ENCODE data around the gene WASL.

WASL gene

DNA sequence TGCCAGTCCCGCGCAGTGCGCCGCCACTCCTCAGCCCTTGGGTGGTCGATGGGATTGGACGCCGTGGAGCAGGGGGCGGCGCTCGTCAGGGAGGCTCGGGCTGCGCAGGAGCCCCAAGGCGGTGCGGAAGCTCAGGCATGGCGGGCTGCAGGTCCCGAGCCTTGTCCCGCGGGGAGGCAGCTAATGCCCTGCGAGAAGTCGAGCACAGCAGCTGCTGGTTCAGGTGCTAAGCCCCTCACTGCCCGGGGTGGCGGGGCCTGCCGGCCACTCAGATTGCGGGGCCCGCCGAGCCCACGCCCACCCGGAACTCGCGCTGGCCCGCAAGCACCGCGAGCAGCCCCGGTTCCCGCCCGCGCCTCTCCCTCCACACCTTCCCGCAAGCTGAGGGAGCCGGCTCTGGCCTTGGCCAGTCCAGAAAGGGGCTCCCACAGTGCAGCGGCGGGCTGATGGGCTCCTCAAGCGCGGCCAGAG, 14.4 kb upstream of the WASL start:
- Histone ChIP-seq H3K36me3 (ENCODE audit: control insufficient read depth, low read depth, low read length) (no peaks in the 10 kb centered on the region), H3K4me3 (ENCODE audit: low read length) (no peak overlapping the region), H3K9ac (ENCODE audit: low read length) (no peak overlapping the region), H3K27me3 (ENCODE audit: control insufficient read depth, insufficient read depth, low read length) (no peaks in the 10 kb centered on the region), H3K9me3 (ENCODE audit: control insufficient read depth, low read depth, low read length) (no peaks in the 10 kb centered on the region), H3K27ac (ENCODE audit: low read length) (no peak overlapping the region), H3K4me1 (ENCODE audit: control insufficient read depth, low read depth, low read length) (peaks cover 3% of the 10 kb centered on the region)

DNA sequence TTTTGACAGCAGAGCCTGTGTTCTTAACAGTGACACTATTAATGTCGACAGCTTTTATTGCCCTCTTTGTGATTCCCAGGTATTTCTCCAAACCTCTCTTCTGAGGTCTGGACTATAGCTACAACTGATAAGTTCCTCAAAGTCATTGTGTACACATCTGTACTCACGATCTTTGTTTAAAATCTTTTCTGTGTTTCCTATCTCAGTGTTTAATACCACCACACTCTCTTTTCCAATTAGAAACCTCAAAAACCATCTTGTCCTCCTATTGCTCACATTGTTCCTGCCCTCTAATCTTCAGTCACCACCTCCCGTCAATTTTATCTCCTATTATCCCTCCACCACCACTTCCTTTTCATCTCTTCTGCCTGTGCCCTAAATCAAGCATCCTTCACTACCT, 12.9 kb upstream of the WASL start:
- Histone ChIP-seq H3K9ac (ENCODE audit: low read length) (no peak overlapping the region), H3K27me3 (ENCODE audit: control insufficient read depth, insufficient read depth, low read length) (no peaks in the 10 kb centered on the region), H3K4me3 (ENCODE audit: low read length) (no peak overlapping the region), H3K4me1 (ENCODE audit: control insufficient read depth, low read depth, low read length) (no peaks in the 10 kb centered on the region), H3K27ac (ENCODE audit: low read length) (no peak overlapping the region), H3K36me3 (ENCODE audit: control insufficient read depth, low read depth, low read length) (no peaks in the 10 kb centered on the region), H3K9me3 (ENCODE audit: control insufficient read depth, low read depth, low read length) (no peaks in the 10 kb centered on the region)

DNA sequence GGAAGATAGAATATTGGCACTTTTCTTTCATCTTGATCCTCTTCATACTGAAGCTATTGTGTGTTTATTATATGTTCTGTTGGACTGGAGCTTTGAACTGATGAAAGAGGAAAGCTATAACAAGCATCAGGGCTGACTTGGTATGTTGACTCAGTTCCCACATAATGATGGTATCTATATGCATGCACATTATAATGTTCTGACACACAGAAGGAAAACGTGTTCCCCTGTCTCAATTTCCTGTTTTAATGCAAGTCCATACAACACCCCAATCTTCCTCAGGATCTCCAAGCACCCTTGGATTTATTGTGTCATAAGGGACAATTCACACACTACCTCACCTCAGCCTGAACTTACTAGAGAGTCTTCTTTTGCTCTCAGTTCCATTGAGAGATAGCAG, 8.3 kb upstream of the WASL start:
- H3K36me3 ChIP-seq (ENCODE audit: control insufficient read depth, low read depth, low read length): no peaks in the 10 kb centered on the region
- H3K9me3 ChIP-seq (ENCODE audit: control insufficient read depth, low read depth, low read length): no peaks in the 10 kb centered on the region
- H3K4me1 ChIP-seq (ENCODE audit: control insufficient read depth, low read depth, low read length): peaks cover 7% of the 10 kb centered on the region
- H3K9ac ChIP-seq (ENCODE audit: low read length): no peak overlapping the region
- H3K4me3 ChIP-seq (ENCODE audit: low read length): no peak overlapping the region
- no peaks in the 10 kb centered on the region for H3K27me3 ChIP-seq (ENCODE audit: control insufficient read depth, insufficient read depth, low read length)
- H3K27ac ChIP-seq (ENCODE audit: low read length): no peak overlapping the region

DNA sequence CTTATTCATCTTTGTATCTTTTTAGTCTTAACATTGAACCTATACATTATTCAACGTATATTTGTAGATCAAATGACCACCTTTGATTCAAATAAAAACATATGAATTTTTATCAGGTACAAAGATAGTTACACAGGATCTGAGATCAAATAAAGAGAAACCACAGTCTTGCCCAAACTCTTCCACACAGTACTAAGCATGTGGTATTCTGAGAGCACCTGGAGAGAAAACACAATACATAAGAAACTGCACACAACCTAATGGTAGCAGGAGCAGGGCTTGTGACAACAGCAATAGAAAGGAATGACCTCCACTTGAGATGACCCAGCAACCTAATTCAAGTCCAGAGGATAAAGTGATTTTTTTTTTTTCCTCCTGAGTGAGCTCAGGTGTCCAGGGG, 6.5 kb upstream of the WASL start:
- H3K27ac ChIP-seq (ENCODE audit: low read length): no peak overlapping the region
- H3K4me1 ChIP-seq (ENCODE audit: control insufficient read depth, low read depth, low read length): peaks cover 20% of the 10 kb centered on the region

DNA sequence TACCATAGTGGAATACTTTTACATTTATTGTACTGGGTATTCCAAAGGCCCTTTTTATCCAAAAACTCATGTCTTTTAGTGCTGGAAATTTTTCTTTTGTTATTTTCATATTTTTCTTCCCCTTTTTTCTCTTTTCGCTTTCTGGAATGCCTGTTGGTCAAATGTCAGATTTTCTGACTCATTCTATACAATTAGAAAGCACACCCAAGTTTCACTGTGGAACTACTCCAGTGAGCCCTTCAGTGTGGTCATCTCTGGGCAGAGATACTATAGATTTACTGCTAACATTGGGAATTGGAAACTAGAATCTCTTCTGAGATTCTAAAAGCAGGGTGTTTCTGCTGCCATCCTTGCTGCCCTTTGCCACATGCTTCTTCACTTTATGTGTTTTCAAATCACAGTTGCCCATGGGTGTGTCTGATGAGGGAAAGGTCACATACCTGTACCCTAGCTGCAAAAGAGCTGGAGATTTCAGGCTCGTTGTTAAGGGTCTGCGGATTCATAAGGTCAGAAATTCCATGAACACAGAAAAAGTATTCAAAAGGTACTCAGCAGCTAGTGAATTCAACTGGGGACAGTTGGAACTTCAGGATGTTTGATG, 5.6 kb upstream of the WASL start:
- no peaks in the 10 kb centered on the region for H3K9me3 ChIP-seq (ENCODE audit: control insufficient read depth, low read depth, low read length)
- H3K9ac ChIP-seq (ENCODE audit: low read length): no peak overlapping the region
- H3K4me1 ChIP-seq (ENCODE audit: control insufficient read depth, low read depth, low read length): peaks cover 23% of the 10 kb centered on the region
- H3K36me3 ChIP-seq (ENCODE audit: control insufficient read depth, low read depth, low read length): no peaks in the 10 kb centered on the region
- H3K27ac ChIP-seq (ENCODE audit: low read length): no peak overlapping the region
- H3K27me3 ChIP-seq (ENCODE audit: control insufficient read depth, insufficient read depth, low read length): no peaks in the 10 kb centered on the region
- no peak overlapping the region for H3K4me3 ChIP-seq (ENCODE audit: low read length)

More for the DNA sequence above, 6.5 kb upstream of the WASL start:
- no peak overlapping the region for H3K9ac ChIP-seq (ENCODE audit: low read length)
- H3K36me3 ChIP-seq (ENCODE audit: control insufficient read depth, low read depth, low read length): no peaks in the 10 kb centered on the region
- H3K9me3 ChIP-seq (ENCODE audit: control insufficient read depth, low read depth, low read length): no peaks in the 10 kb centered on the region
- H3K4me3 ChIP-seq (ENCODE audit: low read length): no peak overlapping the region
- H3K27me3 ChIP-seq (ENCODE audit: control insufficient read depth, insufficient read depth, low read length): no peaks in the 10 kb centered on the region

DNA sequence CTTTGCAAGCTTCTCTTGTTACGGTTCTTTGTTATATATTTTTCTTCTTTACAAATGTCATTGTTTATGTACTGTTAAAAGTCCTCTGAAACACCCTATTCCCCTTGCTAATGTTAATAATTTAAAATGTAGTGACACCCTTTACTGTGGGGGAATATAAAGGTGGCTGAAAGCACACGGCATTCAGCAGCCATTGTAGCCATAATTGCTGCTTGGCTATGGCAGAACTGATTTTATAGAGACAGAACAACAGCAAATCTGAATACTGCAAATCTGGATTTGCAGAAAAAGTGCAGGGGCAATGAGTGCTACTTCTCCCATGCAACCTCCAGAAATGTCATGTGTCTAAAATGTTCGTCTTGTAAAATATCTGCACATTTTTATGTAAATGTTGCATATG, 3.7 kb upstream of the WASL start:
- no peak overlapping the region for H3K9ac ChIP-seq (ENCODE audit: low read length)
- H3K9me3 ChIP-seq (ENCODE audit: control insufficient read depth, low read depth, low read length): no peaks in the 10 kb centered on the region
- H3K36me3 ChIP-seq (ENCODE audit: control insufficient read depth, low read depth, low read length): no peaks in the 10 kb centered on the region
- H3K27me3 ChIP-seq (ENCODE audit: control insufficient read depth, insufficient read depth, low read length): no peaks in the 10 kb centered on the region
- no peak overlapping the region for H3K27ac ChIP-seq (ENCODE audit: low read length)
- no peak overlapping the region for H3K4me3 ChIP-seq (ENCODE audit: low read length)
- H3K4me1 ChIP-seq (ENCODE audit: control insufficient read depth, low read depth, low read length): peaks cover 23% of the 10 kb centered on the region

DNA sequence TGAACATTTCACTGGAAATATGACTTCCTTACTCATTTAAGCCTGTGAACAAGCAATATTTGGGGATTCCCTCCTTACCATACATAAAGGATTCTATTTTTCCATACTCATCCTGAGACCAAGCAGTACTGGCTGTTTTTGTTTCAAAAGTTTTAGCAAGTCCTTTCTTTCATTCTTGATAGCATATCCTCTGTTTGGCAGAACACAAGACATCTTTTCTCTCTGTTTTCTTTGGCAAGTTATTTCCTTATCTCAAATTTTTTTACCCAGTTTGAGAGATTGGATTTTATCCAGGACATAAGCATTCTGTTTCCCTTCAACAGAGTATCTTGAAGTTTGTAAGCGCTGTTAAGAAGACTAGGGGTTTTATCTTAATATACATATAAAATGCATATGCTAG, 3.0 kb upstream of the WASL start:
- Histone ChIP-seq H3K27ac (ENCODE audit: low read length) (no peak overlapping the region), H3K9ac (ENCODE audit: low read length) (no peak overlapping the region), H3K27me3 (ENCODE audit: control insufficient read depth, insufficient read depth, low read length) (no peaks in the 10 kb centered on the region), H3K9me3 (ENCODE audit: control insufficient read depth, low read depth, low read length) (no peaks in the 10 kb centered on the region), H3K36me3 (ENCODE audit: control insufficient read depth, low read depth, low read length) (no peaks in the 10 kb centered on the region), H3K4me3 (ENCODE audit: low read length) (no peak overlapping the region), H3K4me1 (ENCODE audit: control insufficient read depth, low read depth, low read length) (peaks cover 29% of the 10 kb centered on the region)

DNA sequence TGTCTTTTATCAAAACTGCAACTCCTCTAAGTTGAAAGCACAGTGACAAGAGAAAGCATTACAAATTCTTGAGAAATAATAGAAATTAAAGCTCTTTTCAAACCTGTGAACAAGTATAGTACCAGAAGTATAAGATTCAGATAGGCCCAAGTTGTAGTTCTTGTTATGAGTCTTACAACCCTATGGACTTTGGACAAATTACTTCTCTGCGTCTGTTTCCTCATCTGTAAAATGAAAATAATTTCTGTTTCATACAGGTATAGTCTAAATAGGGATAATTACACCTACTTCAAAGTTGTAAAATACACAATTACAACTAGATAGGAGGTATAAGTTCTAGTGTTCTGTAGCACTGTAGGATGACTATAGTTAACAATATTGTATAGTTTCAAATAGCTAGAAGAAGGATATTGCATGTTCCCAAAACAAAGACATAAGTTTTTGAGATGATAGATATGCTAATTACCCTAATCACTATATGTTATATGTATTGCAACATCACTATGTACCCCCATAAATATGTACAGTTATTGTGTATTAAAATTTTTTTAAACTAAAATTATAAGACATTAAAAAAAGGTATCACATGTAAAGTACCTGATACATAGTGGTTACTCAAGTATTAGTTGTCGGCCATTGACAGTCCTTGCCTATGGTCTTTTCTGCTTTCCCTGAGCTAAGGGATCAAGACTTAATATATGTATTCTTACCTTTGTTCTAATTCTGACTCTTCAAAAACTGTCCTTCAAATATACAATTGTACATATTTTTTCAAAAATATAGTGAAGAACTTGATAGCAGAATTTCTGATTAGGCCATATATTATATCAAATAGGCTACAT, 1.8 kb upstream of the WASL start:
- peak overlapping the region; percentile 78 for H3K4me3 ChIP-seq (ENCODE audit: low read length)
- H3K4me1 ChIP-seq (ENCODE audit: control insufficient read depth, low read depth, low read length): peaks cover 39% of the 10 kb centered on the region
- no peak overlapping the region for H3K27ac ChIP-seq (ENCODE audit: low read length)
- H3K27me3 ChIP-seq (ENCODE audit: control insufficient read depth, insufficient read depth, low read length): no peaks in the 10 kb centered on the region
- peak overlapping the region; percentile 79 for H3K9ac ChIP-seq (ENCODE audit: low read length)
- H3K9me3 ChIP-seq (ENCODE audit: control insufficient read depth, low read depth, low read length): no peaks in the 10 kb centered on the region
- H3K36me3 ChIP-seq (ENCODE audit: control insufficient read depth, low read depth, low read length): no peaks in the 10 kb centered on the region

DNA sequence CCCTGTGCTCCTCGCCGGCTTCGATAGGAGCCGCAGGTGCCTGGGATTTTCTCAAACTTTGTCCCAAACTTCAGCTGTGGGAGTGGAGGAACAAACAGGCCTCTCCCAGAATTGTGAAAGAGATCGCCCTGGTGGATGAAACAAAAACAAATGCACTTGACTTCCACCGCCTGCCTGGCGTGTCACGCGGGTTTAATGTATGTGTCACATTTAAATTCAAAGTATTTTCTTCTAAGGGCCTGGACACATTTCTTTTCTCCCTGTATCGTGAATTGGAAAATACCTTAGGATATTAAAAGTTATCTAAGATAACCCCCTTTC, 694 bp upstream of the WASL start:
- Histone ChIP-seq H3K27ac (ENCODE audit: low read length) (peak overlapping the region; percentile 47), H3K4me3 (ENCODE audit: low read length) (peak overlapping the region; percentile 78), H3K36me3 (ENCODE audit: control insufficient read depth, low read depth, low read length) (no peaks in the 10 kb centered on the region), H3K9ac (ENCODE audit: low read length) (peak overlapping the region; percentile 79), H3K9me3 (ENCODE audit: control insufficient read depth, low read depth, low read length) (no peaks in the 10 kb centered on the region), H3K27me3 (ENCODE audit: control insufficient read depth, insufficient read depth, low read length) (no peaks in the 10 kb centered on the region), H3K4me1 (ENCODE audit: control insufficient read depth, low read depth, low read length) (peaks cover 39% of the 10 kb centered on the region)

DNA sequence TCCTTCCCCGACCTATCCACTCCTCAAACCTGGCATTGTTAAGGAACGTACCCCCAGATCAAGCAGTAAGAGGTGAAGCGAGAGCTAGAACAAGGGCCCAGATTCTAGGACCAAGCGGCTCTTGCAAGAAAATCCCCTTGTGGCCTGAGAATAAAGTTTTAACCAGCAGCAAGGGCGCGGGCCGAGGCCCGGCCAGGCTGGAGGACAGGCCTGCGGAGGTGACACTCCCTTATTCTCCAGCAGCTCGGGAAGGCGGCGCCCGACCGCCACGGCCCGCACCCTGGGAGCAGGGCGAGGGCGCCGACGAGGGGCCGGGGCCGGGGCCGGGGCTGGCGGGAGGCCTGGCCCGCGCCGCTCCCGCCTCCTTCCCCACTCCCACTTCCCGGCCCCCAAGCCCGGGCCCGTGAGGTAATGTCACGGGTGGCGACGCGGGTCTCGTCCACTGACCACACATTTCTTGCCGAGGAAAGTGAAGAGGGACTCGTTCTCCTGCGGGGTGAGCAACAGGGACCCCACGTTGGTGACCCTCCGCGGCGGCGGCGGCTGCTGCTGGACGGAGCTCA, 551 bp downstream of the WASL start:
- Histone ChIP-seq H3K9ac (ENCODE audit: low read length) (peak overlapping the region; percentile 75), H3K4me1 (ENCODE audit: control insufficient read depth, low read depth, low read length) (peaks cover 49% of the 10 kb centered on the region), H3K9me3 (ENCODE audit: control insufficient read depth, low read depth, low read length) (no peaks in the 10 kb centered on the region), H3K36me3 (ENCODE audit: control insufficient read depth, low read depth, low read length) (no peaks in the 10 kb centered on the region), H3K4me3 (ENCODE audit: low read length) (peak overlapping the region; percentile 78), H3K27me3 (ENCODE audit: control insufficient read depth, insufficient read depth, low read length) (no peaks in the 10 kb centered on the region), H3K27ac (ENCODE audit: low read length) (peak overlapping the region; percentile 36)

DNA sequence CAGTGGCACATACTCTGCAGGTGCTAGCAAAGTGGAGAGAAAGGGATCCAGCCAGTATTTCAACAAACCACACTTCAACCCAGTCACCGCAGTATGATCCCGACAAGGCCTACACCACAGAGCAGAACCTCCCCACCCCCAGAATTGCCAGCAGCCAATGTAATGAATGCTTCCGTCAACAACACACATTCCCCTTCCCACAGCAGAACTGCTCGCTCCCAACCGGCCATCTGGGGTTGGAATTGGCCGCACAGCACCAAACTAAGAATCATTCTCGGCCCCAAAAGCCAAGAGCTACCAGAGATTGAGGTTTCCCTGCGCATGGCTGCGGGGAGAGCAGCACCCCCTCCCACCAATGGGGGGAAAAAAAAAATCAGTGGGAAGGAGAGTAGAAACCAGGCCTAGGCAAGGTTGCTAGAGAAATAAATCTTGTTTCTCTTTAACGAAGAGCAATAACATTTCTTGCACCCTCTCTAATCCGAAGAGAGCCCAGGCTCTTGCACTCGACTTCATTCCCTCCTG, 1.1 kb downstream of the WASL start:
- Histone ChIP-seq H3K9ac (ENCODE audit: low read length) (peak overlapping the region; percentile 75), H3K4me3 (ENCODE audit: low read length) (peak overlapping the region; percentile 78), H3K27ac (ENCODE audit: low read length) (no peak overlapping the region), H3K9me3 (ENCODE audit: control insufficient read depth, low read depth, low read length) (no peaks in the 10 kb centered on the region), H3K4me1 (ENCODE audit: control insufficient read depth, low read depth, low read length) (peaks cover 48% of the 10 kb centered on the region), H3K36me3 (ENCODE audit: control insufficient read depth, low read depth, low read length) (no peaks in the 10 kb centered on the region), H3K27me3 (ENCODE audit: control insufficient read depth, insufficient read depth, low read length) (no peaks in the 10 kb centered on the region)

Measured in iPS-18a (cell line).